Caco-2 (cell line): Measurements from ENCODE around the gene LATS2. TPM values are rescaled to one million over a fixed set of nuclear protein-coding genes. Genes with fewer than 3 reads are reported as not detected.

Experiments used
- BruUV-seq: library from RNA; stranded (reverse); fragments of 400-500 nt; replicated peaks from 2 replicates; lab custom pipeline; 2021; lab: Mats Ljungman, UMichigan
- CTCF ChIA-PET: fragments of 300-600 bp; sonication (Branson Sonifier 250); formaldehyde crosslinking; loops from one replicate; lab custom pipeline; 2022; ENCODE audit warnings: antibody characterized with exemption; lab: Charles Lee
- POLR2A ChIA-PET: fragments of 300-600 bp; sonication (Branson Sonifier 250); formaldehyde crosslinking; loops from one replicate; lab custom pipeline; 2022; ENCODE audit warnings: antibody characterized with exemption; lab: Charles Lee
- DNase-seq, 2 experiments: peaks; one replicate each; pipeline versions ENCODE4 v3.0.0 to v3.0.0-alpha.2; 2020 to 2022
- H3K27me3 ChIP-seq: replicated peaks from 2 replicates; pipeline ENCODE4 v1.6.0; 2011; ENCODE audit warnings: low read length; ENCODE audit not compliant: control insufficient read depth, insufficient read depth
- H3K36me3 ChIP-seq: 2 replicates; pipeline ENCODE4 v1.5.1; 2011; ENCODE audit warnings: low read length; ENCODE audit not compliant: control insufficient read depth, insufficient read depth
- H3K4me1 ChIP-seq: fragments of 250-450 bp; sonication (Bioruptor Pico); 2 replicates; pipeline ENCODE4 v1.5.1; 2020; ENCODE audit warnings: mild to moderate bottlenecking
- H3K4me3 ChIP-seq: 2 replicates; pipeline ENCODE4 v1.5.1; 2011; ENCODE audit warnings: low read depth, mild to moderate bottlenecking, control low read depth, low read length
- H3K9me3 ChIP-seq: fragments of 250-450 bp; sonication (Bioruptor Pico); 2 replicates; pipeline ENCODE4 v1.5.1; 2020; ENCODE audit warnings: mild to moderate bottlenecking, moderate library complexity
- H3K27ac Mint-ChIP-seq: one replicate; pipeline ENCODE4 v1.8.0; 2022; ENCODE audit warnings: mixed read lengths; ENCODE audit not compliant: unreplicated experiment
- H3K27me3 Mint-ChIP-seq: one replicate; pipeline ENCODE4 v1.8.0; 2022; ENCODE audit warnings: mixed read lengths; ENCODE audit not compliant: insufficient read depth, unreplicated experiment
- H3K36me3 Mint-ChIP-seq: one replicate; pipeline ENCODE4 v1.8.0; 2022; ENCODE audit warnings: mild to moderate bottlenecking, mixed read lengths; ENCODE audit not compliant: insufficient read depth, unreplicated experiment
- H3K4me1 Mint-ChIP-seq: one replicate; pipeline ENCODE4 v1.8.0; 2022; ENCODE audit warnings: low read depth, mixed read lengths; ENCODE audit not compliant: unreplicated experiment
- H3K4me3 Mint-ChIP-seq: one replicate; pipeline ENCODE4 v1.8.0; 2022; ENCODE audit warnings: mild to moderate bottlenecking, moderate library complexity, mixed read lengths; ENCODE audit not compliant: unreplicated experiment
- H3K9me3 Mint-ChIP-seq: one replicate; pipeline ENCODE4 v1.8.0; 2022; ENCODE audit warnings: mixed read lengths; ENCODE audit not compliant: unreplicated experiment
- CTCF ChIP-seq, 2 experiments: fragments of 200-600 bp in 1 of 2; IDR thresholded peaks; 1 replicate in 1 of 2; 2 replicates in 1 of 2; pipeline versions ENCODE4 v1.5.1 to v1.8.0; 2011 to 2022; ENCODE audit warnings: antibody characterized with exemption in 1 of 2, control low read depth in 1 of 2, inconsistent platforms in 1 of 2, low read depth in 1 of 2, low read length in 1 of 2, mild to moderate bottlenecking in 1 of 2, moderate library complexity in 1 of 2; ENCODE audit not compliant: insufficient read depth in 1 of 2, severe bottlenecking in 1 of 2, unreplicated experiment in 1 of 2
- intact Hi-C: fragments of 100-400 bp; cut with micrococcal nuclease; formaldehyde crosslinking; loops from one replicate; pipeline ENCODE4 v1.10.0; 2022; ENCODE audit not compliant: unreplicated experiment
- total RNA-seq: library from RNA; stranded (reverse); gene quantifications from 2 replicates; pipeline ENCODE4 v1.2.3, GENCODE V29; 2022

Gene LATS2
- total RNA-seq, 1 experiment from 2014 or later: 45.6 TPM

DNA sequence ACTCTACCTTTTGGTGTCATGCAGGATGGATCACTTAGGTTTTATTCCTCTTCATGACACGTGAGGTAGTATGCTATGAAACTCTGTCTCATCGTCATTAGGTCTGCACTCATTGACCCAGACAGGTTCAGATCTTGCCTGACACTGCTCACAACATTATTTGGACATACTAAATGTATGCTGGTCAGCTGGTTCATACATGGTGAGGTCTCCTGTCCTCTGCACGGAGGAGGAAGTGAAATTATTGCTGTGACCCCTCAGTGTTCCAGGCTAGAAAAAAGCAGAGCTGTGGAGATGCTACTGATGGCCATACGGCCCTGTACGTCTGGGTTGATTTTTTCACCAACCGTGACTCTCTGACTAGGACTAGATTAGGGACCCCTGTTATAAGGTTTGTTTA is 35.8 kb downstream of the LATS2 start:
- ChIA-PET CTCF (no interaction called here), POLR2A (no interaction called here)
- H3K36me3 Mint-ChIP-seq: peaks cover 81% of the 10 kb centered on the region
- H3K9me3 ChIP-seq: no peaks in the 10 kb centered on the region
- no peaks in the 10 kb centered on the region for H3K36me3 ChIP-seq
- H3K27me3 ChIP-seq: no peaks in the 10 kb centered on the region
- no TSS peak for BruUV-seq
- H3K4me1 Mint-ChIP-seq: peaks cover 17% of the 10 kb centered on the region
- TF ChIP-seq CTCF (IDR thresholded peaks at IDR 0.05; ENCODE audit: insufficient read depth in 1 of 2, low read depth in 1 of 2, low read length in 1 of 2, severe bottlenecking in 1 of 2, unreplicated experiment in 1 of 2): no peak
- no peak for DNase-seq
- intact Hi-C loops: no loop called here
- peaks cover 11% of the 10 kb centered on the region; the same call in 1 of the 2 replicates for H3K4me1 ChIP-seq
- peak overlapping the region; percentile 25 for H3K27ac Mint-ChIP-seq
- no peak overlapping the region for H3K4me3 Mint-ChIP-seq
- H3K9me3 Mint-ChIP-seq: no peaks in the 10 kb centered on the region
- no peak overlapping the region for H3K4me3 ChIP-seq
- no peaks in the 10 kb centered on the region for H3K27me3 Mint-ChIP-seq

- Histone ChIP-seq H3K36me3 (no peaks in the 10 kb centered on the region; the same call in none of the 2 replicates), H3K27me3 (no peaks in the 10 kb centered on the region), H3K4me3 (no peak overlapping the region), H3K9me3 (no peaks in the 10 kb centered on the region), H3K4me1 (peaks cover 15% of the 10 kb centered on the region; the same call in 1 of the 2 replicates)
- no peak for TF ChIP-seq CTCF (IDR thresholded peaks at IDR 0.05; ENCODE audit: insufficient read depth in 1 of 2, low read depth in 1 of 2, low read length in 1 of 2, severe bottlenecking in 1 of 2, unreplicated experiment in 1 of 2)
- H3K27me3 Mint-ChIP-seq: no peaks in the 10 kb centered on the region
- no peak overlapping the region for H3K4me3 Mint-ChIP-seq
- H3K36me3 Mint-ChIP-seq: peaks cover 84% of the 10 kb centered on the region
- peak in 1 of 2 experiments; percentile 16 for DNase-seq
- POLR2A ChIA-PET: interaction anchor here (0.6 kb wide), 1 partner anchor 47 kb away, joined by 4 read pairs; no protein-coding TSS in a partner anchor
- no TSS peak for BruUV-seq
- CTCF ChIA-PET: no interaction called here
- intact Hi-C loops: no loop called here
- no peak overlapping the region for H3K27ac Mint-ChIP-seq
- H3K4me1 Mint-ChIP-seq: peaks cover 24% of the 10 kb centered on the region
- H3K9me3 Mint-ChIP-seq: no peaks in the 10 kb centered on the region
Measured at GRCh38 chr13:21022056-21022979, 39.1 kb downstream of the LATS2 start.

DNA sequence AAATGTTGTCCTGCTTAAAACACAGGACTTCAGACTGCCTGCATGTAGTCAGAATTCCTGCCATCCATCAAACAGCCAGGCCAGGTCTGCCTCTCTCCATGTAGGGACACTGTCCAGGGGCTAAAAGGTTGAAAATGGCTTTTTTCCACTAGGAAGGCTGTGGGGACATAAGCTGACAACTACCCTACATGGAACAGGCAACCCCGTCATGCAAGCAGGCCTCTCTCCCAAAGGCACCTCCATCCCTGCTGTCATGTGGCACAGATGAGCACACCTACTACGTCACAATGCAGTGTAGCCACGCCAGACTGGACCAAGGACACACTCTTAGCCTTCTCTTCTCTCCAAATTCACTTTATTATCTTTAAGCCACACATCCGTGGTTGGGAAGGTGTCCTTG is 40.8 kb downstream of the LATS2 start:
- H3K4me3 Mint-ChIP-seq: no peak overlapping the region
- intact Hi-C loops: loop anchor here (2.0 kb wide), 1 partner anchor 14 kb away; no protein-coding TSS in a partner anchor

More for the DNA sequence above, 40.8 kb downstream of the LATS2 start:
- Mint-ChIP-seq H3K27me3 (no peaks in the 10 kb centered on the region), H3K27ac (no peak overlapping the region), H3K9me3 (no peaks in the 10 kb centered on the region), H3K4me1 (peaks cover 24% of the 10 kb centered on the region), H3K36me3 (peaks cover 95% of the 10 kb centered on the region)
- no TSS peak for BruUV-seq
- no peak for DNase-seq
- ChIA-PET CTCF (no interaction called here), POLR2A (no interaction called here)
- TF ChIP-seq CTCF (IDR thresholded peaks at IDR 0.05; ENCODE audit: insufficient read depth in 1 of 2, low read depth in 1 of 2, low read length in 1 of 2, severe bottlenecking in 1 of 2, unreplicated experiment in 1 of 2): no peak
- Histone ChIP-seq H3K27me3 (no peaks in the 10 kb centered on the region), H3K9me3 (no peaks in the 10 kb centered on the region), H3K36me3 (no peaks in the 10 kb centered on the region; the same call in none of the 2 replicates), H3K4me3 (no peak overlapping the region), H3K4me1 (peaks cover 15% of the 10 kb centered on the region; the same call in 1 of the 2 replicates)
